GM12864 (cell line): ENCODE results near the gene TPD52L2.

Experiments
- DNase-seq: peaks from one replicate; pipeline ENCODE4 v3.0.0-alpha.2; 2011; ENCODE audit warnings: low read depth
- H3K4me3 ChIP-seq: 2 replicates; pipeline ENCODE4 v1.5.1; 2011; ENCODE audit warnings: mild to moderate bottlenecking, low read depth, low read length, control low read depth
- TF ChIP-seq, protein P1 (sequence below): IDR thresholded peaks from 2 replicates; pipeline ENCODE4 v1.5.1; 2011; ENCODE audit warnings: low read depth, mild to moderate bottlenecking, moderate library complexity, low read length, control low read depth, inconsistent platforms; ENCODE audit errors: missing control alignments

TPD52L2 gene

DNA sequence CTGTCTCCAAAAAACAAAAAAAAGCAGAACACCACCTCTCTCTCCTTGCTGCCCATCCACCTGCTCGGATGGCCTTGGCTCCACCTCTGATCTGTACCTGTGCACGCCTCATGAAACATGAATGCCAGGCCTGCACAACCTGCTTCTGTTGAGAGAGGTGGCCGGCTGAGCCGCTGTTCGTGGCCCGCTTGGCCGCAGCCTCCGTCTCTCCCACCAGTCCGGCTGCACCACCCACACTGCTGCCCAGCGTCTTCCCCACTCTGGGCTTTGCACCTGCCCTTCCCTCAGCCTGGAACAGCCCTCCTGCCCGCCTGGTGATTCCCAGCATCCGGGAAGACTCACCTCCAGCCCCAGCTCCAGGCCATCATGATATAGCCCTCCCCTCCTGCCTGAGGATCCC is 21.8 kb upstream of the TPD52L2 start:
- no peak overlapping the region for H3K4me3 ChIP-seq
- TF ChIP-seq, protein P1, sequence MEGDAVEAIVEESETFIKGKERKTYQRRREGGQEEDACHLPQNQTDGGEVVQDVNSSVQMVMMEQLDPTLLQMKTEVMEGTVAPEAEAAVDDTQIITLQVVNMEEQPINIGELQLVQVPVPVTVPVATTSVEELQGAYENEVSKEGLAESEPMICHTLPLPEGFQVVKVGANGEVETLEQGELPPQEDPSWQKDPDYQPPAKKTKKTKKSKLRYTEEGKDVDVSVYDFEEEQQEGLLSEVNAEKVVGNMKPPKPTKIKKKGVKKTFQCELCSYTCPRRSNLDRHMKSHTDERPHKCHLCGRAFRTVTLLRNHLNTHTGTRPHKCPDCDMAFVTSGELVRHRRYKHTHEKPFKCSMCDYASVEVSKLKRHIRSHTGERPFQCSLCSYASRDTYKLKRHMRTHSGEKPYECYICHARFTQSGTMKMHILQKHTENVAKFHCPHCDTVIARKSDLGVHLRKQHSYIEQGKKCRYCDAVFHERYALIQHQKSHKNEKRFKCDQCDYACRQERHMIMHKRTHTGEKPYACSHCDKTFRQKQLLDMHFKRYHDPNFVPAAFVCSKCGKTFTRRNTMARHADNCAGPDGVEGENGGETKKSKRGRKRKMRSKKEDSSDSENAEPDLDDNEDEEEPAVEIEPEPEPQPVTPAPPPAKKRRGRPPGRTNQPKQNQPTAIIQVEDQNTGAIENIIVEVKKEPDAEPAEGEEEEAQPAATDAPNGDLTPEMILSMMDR = no peak
- DNase-seq = no peak

DNA sequence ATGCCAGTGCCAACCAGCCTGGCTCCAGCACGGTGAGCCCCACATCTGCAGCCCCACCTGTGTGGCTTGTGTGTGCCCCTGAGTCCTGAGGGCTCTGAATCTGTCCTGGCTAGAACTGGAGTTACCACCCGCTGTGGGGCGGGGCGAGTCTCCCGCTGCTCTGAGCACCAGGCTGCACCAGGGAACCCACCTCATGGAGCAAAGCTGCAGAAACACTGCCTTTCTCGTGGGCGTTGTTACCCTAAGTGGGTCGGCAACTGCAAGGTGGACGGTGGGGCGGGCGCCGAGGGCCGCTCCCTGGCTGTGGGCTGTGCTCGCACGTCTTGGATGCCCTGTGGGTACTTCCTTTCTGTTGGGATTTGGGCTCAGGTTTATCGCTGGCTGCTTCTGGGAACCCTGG is 21.3 kb upstream of the TPD52L2 start:
- TF ChIP-seq, protein P1 = no peak
- DNase-seq = no peak
- H3K4me3 ChIP-seq = no peak overlapping the region

DNA sequence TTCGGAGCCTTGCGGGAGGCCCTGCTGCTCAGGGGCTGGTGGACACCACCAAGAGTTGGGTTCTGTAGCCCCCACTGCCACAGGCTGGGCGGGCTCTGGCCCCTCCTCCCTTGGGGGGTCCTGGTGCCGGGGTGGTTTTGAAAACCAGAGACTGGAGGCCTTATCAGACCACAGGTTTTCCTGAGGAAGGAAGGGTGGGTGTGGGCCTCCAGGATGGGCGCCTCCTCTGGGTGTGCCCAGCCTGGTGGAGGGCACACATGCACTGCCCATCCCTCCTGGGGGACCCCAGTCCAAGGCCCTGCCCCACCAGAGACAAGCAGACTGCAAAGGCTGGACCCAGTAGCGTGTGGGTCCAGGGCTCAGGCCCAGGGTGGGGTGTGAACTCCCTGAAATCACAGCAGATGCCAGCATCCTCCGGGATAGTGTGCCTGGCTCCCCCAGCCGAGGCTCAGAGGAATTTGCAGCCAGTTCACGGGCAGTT is 20.5 kb upstream of the TPD52L2 start:
- no peak for DNase-seq
- TF ChIP-seq, protein P1 = no peak
- H3K4me3 ChIP-seq = no peak overlapping the region

DNA sequence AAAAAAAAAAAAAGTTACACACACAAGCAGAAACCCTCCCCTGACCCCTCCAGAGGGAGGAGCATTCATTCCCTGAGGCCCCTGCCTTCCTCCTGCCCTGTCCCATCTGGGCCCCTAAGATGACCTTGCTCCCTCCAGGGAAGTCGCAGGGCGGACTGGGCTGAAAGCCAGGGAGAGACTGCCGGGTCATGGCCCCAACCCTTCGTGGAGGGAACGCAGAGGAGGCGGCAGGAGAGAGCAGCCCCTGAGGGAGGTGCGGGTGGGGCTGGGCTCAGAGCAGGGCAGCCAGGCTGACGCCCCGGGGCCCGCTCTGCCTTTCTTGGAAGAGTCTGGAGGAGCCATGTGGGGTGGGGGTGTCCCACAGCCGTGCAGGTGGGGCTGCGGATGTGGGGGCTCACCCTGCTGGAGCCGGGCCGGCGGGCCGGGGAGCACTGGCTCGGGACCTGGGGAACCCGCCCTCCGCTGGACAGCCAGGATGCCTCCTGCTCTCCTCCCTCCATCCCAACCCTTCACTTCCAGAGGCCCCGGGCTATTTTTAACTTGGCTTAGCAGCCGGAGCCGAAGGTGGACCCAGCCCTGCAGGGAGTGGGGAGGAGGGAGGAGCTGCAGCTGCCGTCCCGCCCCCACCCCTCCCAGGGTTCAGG is 18.8 kb upstream of the TPD52L2 start:
- TF ChIP-seq, protein P1 = no peak
- H3K4me3 ChIP-seq = no peak overlapping the region
- no peak for DNase-seq

DNA sequence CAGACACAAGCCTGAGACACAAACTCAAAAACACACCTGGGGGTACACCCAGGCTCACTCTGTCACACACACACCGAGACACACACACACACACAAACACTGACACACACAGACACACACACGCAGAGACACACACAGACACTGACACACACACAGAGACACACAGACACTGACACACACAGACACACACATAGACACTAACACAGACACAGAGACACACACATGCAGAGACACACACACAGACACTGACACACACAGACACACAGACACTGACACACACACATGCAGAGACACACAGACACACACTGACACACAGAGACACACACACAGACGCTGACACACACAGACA is 18.2 kb upstream of the TPD52L2 start:
- no peak for DNase-seq
- no peak overlapping the region for H3K4me3 ChIP-seq
- TF ChIP-seq, protein P1 = no peak

DNA sequence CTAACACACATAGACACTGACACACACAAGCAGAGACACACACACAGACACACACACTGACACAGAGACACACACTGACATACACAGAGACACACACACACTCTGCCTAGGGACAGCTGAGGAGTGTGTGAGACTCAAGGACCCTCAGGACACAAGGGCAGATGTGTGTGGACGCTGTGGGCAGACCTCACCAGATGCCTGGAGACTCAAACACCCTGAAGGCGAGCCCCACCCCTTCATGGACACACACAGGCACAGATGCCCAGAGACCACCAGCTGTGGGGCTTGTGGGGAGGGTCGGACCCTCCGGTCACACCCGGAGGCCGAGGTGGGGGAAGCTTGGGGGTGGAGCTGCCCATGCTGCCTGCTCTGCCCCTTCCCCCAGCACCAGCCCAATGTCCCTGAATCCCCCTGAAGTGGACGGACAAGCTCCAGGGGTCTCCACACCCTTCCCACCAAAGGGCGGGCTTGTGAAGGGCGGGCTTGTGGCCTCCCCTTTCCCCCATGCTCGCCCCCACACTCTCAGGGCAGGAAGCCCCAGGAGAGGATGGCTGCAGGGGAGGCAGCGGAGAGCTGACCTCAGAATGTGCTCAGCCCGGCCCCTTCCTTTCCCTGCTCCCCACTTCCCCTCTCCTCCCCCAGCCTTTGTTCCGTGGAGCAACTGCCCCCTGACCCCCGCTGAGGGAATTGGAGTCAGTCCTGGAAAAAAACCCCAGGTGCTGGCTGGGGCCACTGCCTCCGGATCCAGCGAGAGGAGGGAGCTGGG is 17.6 kb upstream of the TPD52L2 start:
- TF ChIP-seq, protein P1 = no peak
- no peak for DNase-seq
- no peak overlapping the region for H3K4me3 ChIP-seq
